HG02763 (cell line): ENCODE measurements around the gene PGAM5.
A peak's percentile ranks its signal among the peaks of the same experiment; 100 is the strongest.
"Not testable (repeated sequence)": the region's sequence is repeated elsewhere in the genome, so short reads cannot be mapped to it uniquely, and the experiment has no call there.

Experiments used
- ATAC-seq: cut with Tn5 transposase; IDR thresholded peaks from one replicate; pipeline ENCODE4 v1.9.1; 2021; ENCODE audit warnings: mild to moderate bottlenecking, moderate library complexity; ENCODE audit not compliant: unreplicated experiment

PGAM5 gene

GRCh38 chr12:132741620-132742019 lies 31.0 kb downstream of the PGAM5 start:
- no peak for ATAC-seq

- no peak for ATAC-seq
These were observed 33.2 kb downstream of the PGAM5 start for GRCh38 chr12:132743831-132744230.

GRCh38 chr12:132746613-132747012 lies 36.0 kb downstream of the PGAM5 start:
- no peak for ATAC-seq

GRCh38 chr12:132747395-132747794 lies 36.8 kb downstream of the PGAM5 start:
- ATAC-seq = no peak

GRCh38 chr12:132747896-132748295 lies 37.3 kb downstream of the PGAM5 start:
- no peak for ATAC-seq

- ATAC-seq = no peak
These were observed 37.7 kb downstream of the PGAM5 start for GRCh38 chr12:132748319-132748718.

GRCh38 chr12:132753670-132754069 lies 43.0 kb downstream of the PGAM5 start:
- ATAC-seq = not testable (repeated sequence)

GRCh38 chr12:132754160-132754932 lies 43.7 kb downstream of the PGAM5 start:
- ATAC-seq = no peak

- not testable (repeated sequence) for ATAC-seq
These were observed 48.2 kb downstream of the PGAM5 start for GRCh38 chr12:132758825-132759224.

GRCh38 chr12:132759359-132759758 lies 48.7 kb downstream of the PGAM5 start:
- ATAC-seq = no peak

GRCh38 chr12:132761032-132761920 lies 50.6 kb downstream of the PGAM5 start, which contains the start of gene ANKLE2:
Gene ANKLE2, minus strand, starts transcription at chr12:132761832. Its CDS starts 34 bp downstream, at chr12:132761798.
- peak; percentile 41 for ATAC-seq

- ATAC-seq = peak; percentile 76
These were observed 51.4 kb downstream of the PGAM5 start for GRCh38 chr12:132761921-132762583.

GRCh38 chr12:132764231-132764630 lies 53.6 kb downstream of the PGAM5 start:
- no peak for ATAC-seq

- ATAC-seq = no peak
These were observed 54.7 kb downstream of the PGAM5 start for GRCh38 chr12:132765361-132765760.

- no peak for ATAC-seq
These were observed 55.9 kb downstream of the PGAM5 start for GRCh38 chr12:132766380-132767085.

- peak; percentile 49 for ATAC-seq
These were observed 60.6 kb downstream of the PGAM5 start for GRCh38 chr12:132771126-132771838.
